ENCODE data around the gene RBM34. TPM values are rescaled to one million over a fixed set of nuclear protein-coding genes. Genes with fewer than 3 reads are reported as not detected.
A peak's percentile ranks its signal among the peaks of the same experiment; 100 is the strongest.

RBM34 gene
- total RNA-seq, 2 experiments from 2014 or later = 46.4 to 93.7 TPM

GRCh38 chr1:235128456-235129328 is 32.4 kb downstream of the RBM34 start, which contains the start of gene TOMM20:
Gene TOMM20, minus strand, starts transcription at chr1:235128837. Its CDS starts 122 bp downstream, at chr1:235128715.
- no peaks in the 10 kb centered on the region for H3K9me3 ChIP-seq (ENCODE audit: low read length)
- CTCF ChIA-PET (ENCODE audit: unreplicated experiment) = no interaction called here
- intact Hi-C loops (cut with micrococcal nuclease; ENCODE audit: unreplicated experiment) = loop anchor here (2.0 kb wide), 1 partner anchor 200 kb away; the partner anchor contains the start of genes ARID4B and GGPS1

GRCh38 chr1:235127732-235128455 is 33.2 kb downstream of the RBM34 start:
- Histone ChIP-seq H3K4me3 (ENCODE audit: low read depth, low read length, poor library complexity, severe bottlenecking) (peak overlapping the region; percentile 97), H3K4me1 (ENCODE audit: insufficient read depth, low read length, poor library complexity, severe bottlenecking) (peaks cover 36% of the 10 kb centered on the region), H3K79me2 (ENCODE audit: insufficient read depth, low read depth, low read length) (peaks cover 62% of the 10 kb centered on the region), H3K36me3 (ENCODE audit: insufficient read depth, low read length) (peaks cover 81% of the 10 kb centered on the region), H3K9me3 (ENCODE audit: low read length) (no peaks in the 10 kb centered on the region), H3K27ac (ENCODE audit: low read depth, low read length, poor library complexity, severe bottlenecking) (peak overlapping the region; percentile 67), H3K9me2 (ENCODE audit: insufficient read depth, low read length) (no peaks in the 10 kb centered on the region), H4K20me1 (ENCODE audit: insufficient read depth, low read length) (peaks cover 32% of the 10 kb centered on the region), H3K4me2 (ENCODE audit: low read length) (peak overlapping the region; percentile 91), H2AFZ (ENCODE audit: low read length) (peak overlapping the region; percentile 62; the same call in 1 of the 2 replicates)
- TF ChIP-seq CTCF (conservative IDR thresholded peaks at IDR 0.05; ENCODE audit: low read length) (no peak), EZH2phosphoT487 (IDR thresholded peaks at IDR 0.05; ENCODE audit: borderline replicate concordance, low read depth, low read length) (no peak)
- BruUV-seq (replicated peaks) = no TSS peak
- CTCF ChIA-PET (ENCODE audit: unreplicated experiment) = no interaction called here
- intact Hi-C loops (cut with micrococcal nuclease; ENCODE audit: unreplicated experiment) = loop anchor here (2.0 kb wide), 1 partner anchor 201 kb away; the partner anchor contains the start of genes ARID4B and GGPS1
- POLR2A ChIA-PET = interaction anchor here (0.6 to 2.0 kb wide), 6 partner anchors 21 to 749 kb away, joined by 3 to 7 read pairs (median 3); partner anchors contain the start of gene RBM34
- peak; percentile 54 for DNase-seq (ENCODE audit: low spot score)

More at GRCh38 chr1:235128456-235129328, 32.4 kb downstream of the RBM34 start, which contains the start of gene TOMM20:
- BruUV-seq (replicated peaks) = TSS peak; percentile 93
- Histone ChIP-seq H3K27ac (ENCODE audit: low read depth, low read length, poor library complexity, severe bottlenecking) (peak within 1 kb of the TSS; percentile 67), H3K79me2 (ENCODE audit: insufficient read depth, low read depth, low read length) (peaks cover 54% of the 10 kb centered on the region), H3K36me3 (ENCODE audit: insufficient read depth, low read length) (peaks cover 80% of the 10 kb centered on the region), H3K9me2 (ENCODE audit: insufficient read depth, low read length) (no peaks in the 10 kb centered on the region), H4K20me1 (ENCODE audit: insufficient read depth, low read length) (peaks cover 27% of the 10 kb centered on the region), H3K4me1 (ENCODE audit: insufficient read depth, low read length, poor library complexity, severe bottlenecking) (peaks cover 31% of the 10 kb centered on the region), H2AFZ (ENCODE audit: low read length) (peak within 1 kb of the TSS; percentile 62), H3K4me3 (ENCODE audit: low read depth, low read length, poor library complexity, severe bottlenecking) (peak within 1 kb of the TSS; percentile 97), H3K4me2 (ENCODE audit: low read length) (peak within 1 kb of the TSS; percentile 91)
- no peak; the same call in 1 of the 2 replicates for TF ChIP-seq CTCF (conservative IDR thresholded peaks at IDR 0.05; ENCODE audit: low read length)
- TF ChIP-seq EZH2phosphoT487 (IDR thresholded peaks at IDR 0.05; ENCODE audit: borderline replicate concordance, low read depth, low read length) = no peak
- DNase-seq (ENCODE audit: low spot score) = peak; percentile 99
- POLR2A ChIA-PET = interaction anchor here (0.6 to 2.0 kb wide), 4 partner anchors 20 to 750 kb away, joined by 3 to 7 read pairs (median 4); partner anchors contain the start of gene RBM34

All from OCI-LY7 (cell line).